HFF-Myc (cell line): Measurements from ENCODE around the gene WDR62.

Source experiments
- DNase-seq: peaks from one replicate; pipeline ENCODE4 v3.0.0-alpha.2; 2011; ENCODE audit warnings: low read depth; ENCODE audit errors: extremely low read depth
- H3K4me3 ChIP-seq: replicated peaks from 2 replicates; pipeline ENCODE4 v1.5.1; 2011; ENCODE audit warnings: low read depth, mild to moderate bottlenecking, control low read depth, low read length
- TF ChIP-seq, protein P1 (sequence below): IDR thresholded peaks from 2 replicates; pipeline ENCODE4 v1.5.1; 2012; ENCODE audit warnings: mild to moderate bottlenecking, low read depth, low read length, control low read depth; ENCODE audit errors: missing control alignments

Gene WDR62

GRCh38 chr19:36151144-36152018, 96.7 kb downstream of the WDR62 start:
- TF ChIP-seq, protein P1, sequence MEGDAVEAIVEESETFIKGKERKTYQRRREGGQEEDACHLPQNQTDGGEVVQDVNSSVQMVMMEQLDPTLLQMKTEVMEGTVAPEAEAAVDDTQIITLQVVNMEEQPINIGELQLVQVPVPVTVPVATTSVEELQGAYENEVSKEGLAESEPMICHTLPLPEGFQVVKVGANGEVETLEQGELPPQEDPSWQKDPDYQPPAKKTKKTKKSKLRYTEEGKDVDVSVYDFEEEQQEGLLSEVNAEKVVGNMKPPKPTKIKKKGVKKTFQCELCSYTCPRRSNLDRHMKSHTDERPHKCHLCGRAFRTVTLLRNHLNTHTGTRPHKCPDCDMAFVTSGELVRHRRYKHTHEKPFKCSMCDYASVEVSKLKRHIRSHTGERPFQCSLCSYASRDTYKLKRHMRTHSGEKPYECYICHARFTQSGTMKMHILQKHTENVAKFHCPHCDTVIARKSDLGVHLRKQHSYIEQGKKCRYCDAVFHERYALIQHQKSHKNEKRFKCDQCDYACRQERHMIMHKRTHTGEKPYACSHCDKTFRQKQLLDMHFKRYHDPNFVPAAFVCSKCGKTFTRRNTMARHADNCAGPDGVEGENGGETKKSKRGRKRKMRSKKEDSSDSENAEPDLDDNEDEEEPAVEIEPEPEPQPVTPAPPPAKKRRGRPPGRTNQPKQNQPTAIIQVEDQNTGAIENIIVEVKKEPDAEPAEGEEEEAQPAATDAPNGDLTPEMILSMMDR = no peak
- no peak for DNase-seq

DNA sequence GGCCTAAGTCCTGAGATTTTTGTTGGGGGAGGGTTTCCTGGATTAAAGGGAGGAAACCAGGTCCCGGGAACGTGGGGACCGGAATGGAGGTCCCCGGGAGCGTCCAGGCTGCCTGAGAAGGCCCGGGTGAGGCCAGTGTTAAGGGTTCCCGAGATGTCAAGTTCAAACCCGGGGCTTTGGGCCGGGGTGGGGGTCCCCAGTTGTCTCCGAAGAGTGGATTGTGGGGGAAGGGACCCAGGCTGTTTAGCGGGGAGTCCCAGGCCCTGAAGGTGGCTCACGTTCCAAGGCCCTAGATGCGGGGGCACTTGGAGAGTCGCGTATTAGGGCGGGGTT, 97.3 kb downstream of the WDR62 start:
- no peak for DNase-seq
- TF ChIP-seq, protein P1 = no peak
- H3K4me3 ChIP-seq = peak overlapping the region; percentile 23

More at GRCh38 chr19:36151144-36152018, 96.7 kb downstream of the WDR62 start:
- H3K4me3 ChIP-seq = peak overlapping the region; percentile 23

DNA sequence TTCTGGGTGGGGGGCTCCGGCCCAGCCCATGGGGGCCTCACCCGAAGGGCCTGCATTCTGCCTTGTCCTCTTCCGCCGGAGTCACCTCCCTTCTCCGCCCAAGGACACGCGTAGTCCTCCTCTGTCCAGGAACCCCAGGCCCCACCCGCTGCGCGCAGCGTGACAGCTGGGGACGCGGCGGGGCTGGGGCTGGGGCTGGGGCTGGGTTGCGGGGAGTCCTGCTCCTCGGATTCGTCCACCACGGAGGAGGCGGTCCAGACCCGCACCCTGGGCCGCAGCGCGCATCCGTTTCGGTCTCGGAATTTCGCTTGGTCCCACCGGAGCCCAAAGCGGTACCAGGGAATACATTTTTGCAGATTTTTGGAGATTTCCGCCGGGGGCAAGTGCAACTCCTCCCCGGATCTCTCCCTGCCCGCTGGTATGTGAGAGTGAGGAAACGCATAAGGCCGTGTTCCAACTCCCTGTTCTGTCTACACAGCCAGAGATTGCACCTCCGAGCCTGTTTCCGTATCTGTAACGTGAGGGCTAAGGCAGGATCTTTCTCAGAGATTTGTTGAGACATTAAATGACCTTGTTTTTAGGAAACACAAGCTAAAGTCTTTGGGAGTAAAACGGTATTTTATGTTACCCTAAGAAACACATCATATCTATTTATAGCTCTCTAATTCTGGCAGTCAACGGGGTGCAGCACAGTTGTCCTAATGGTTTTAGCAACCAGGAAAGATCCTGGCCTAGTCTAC, 97.8 kb downstream of the WDR62 start, which contains the start of gene COX7A1:
TSS of gene COX7A1 (minus strand) at position 96 of the 740 bp plus-strand sequence. CDS start at position 56, 40 bp downstream.
- no peak for DNase-seq
- TF ChIP-seq, protein P1 = no peak
- peak within 1 kb of the TSS; percentile 23 for H3K4me3 ChIP-seq

DNA sequence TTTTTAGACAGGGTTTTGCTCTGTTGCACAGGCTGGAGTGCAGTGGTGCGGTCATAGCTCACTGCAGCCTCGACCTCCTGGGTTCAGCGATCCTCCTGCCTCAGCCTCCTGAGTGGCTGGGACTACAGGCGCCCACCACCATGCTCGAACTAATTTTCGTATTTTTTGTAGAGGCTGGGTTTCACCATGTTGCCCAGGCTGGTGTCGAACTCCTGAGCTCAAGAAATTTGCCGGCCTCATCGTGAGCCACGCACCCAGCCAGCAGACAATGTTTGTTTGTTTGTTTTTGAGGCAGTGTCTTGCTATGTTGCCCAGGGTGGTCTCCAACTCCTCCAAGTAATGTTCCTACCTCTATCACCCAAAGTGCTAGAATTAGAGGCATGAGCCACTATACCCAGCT, 98.4 kb downstream of the WDR62 start:
- TF ChIP-seq, protein P1 = no peak
- no peak for DNase-seq
- no peak overlapping the region for H3K4me3 ChIP-seq
